Measurements from ENCODE around the gene SREBF1. TPM values are rescaled to one million over a fixed set of nuclear protein-coding genes. Genes with fewer than 3 reads are reported as not detected.
A peak's percentile ranks its signal among the peaks of the same experiment; 100 is the strongest.

SREBF1 gene
- total RNA-seq, 1 experiment from 2014 or later = 74.1 TPM

- DNase-seq = no peak
- Histone ChIP-seq H3K36me3 (no peaks in the 10 kb centered on the region), H3K4me3 (no peak overlapping the region), H3K27ac (no peak overlapping the region), H3K9me3 (replicated peaks) (no peaks in the 10 kb centered on the region), H3K27me3 (no peaks in the 10 kb centered on the region), H3K4me1 (peaks cover 27% of the 10 kb centered on the region)
These were observed 65.1 kb downstream of the SREBF1 start for GRCh38 chr17:17771498-17772201.

DNA sequence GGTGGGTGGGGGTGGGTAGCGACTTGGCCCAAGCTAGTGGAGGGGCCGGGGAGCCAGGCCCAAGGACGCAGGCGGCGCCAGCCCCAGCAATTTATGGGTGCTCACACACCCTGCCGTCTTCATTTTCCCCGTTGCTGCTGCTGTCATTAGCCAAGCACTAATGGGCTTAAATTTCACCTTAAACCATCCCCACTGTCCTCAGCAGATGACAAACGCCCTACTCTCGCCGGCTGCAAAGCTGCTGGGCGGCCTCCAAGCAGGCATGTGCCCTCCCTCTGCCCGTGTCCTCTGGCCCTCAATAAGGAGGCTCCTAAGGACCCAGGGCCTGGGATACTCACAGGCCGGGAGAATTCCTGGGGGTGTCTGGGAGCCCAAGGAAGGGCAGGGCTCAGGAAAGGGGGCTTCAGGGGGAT lies 66.1 kb downstream of the SREBF1 start:
- no peak for DNase-seq
- no peaks in the 10 kb centered on the region for H3K9me3 ChIP-seq (replicated peaks)
- no peak overlapping the region for H3K27ac ChIP-seq
- H3K4me1 ChIP-seq = peaks cover 36% of the 10 kb centered on the region
- H3K27me3 ChIP-seq = no peaks in the 10 kb centered on the region
- no peaks in the 10 kb centered on the region for H3K36me3 ChIP-seq
- H3K4me3 ChIP-seq = no peak overlapping the region

- Histone ChIP-seq H3K36me3 (no peaks in the 10 kb centered on the region), H3K9me3 (replicated peaks) (no peaks in the 10 kb centered on the region), H3K27me3 (no peaks in the 10 kb centered on the region), H3K4me3 (no peak overlapping the region), H3K4me1 (peaks cover 42% of the 10 kb centered on the region), H3K27ac (no peak overlapping the region)
- DNase-seq = no peak
These were observed 66.7 kb downstream of the SREBF1 start for GRCh38 chr17:17769869-17770631.

- no peak for DNase-seq
- Histone ChIP-seq H3K4me1 (peaks cover 41% of the 10 kb centered on the region), H3K36me3 (no peaks in the 10 kb centered on the region), H3K9me3 (replicated peaks) (no peaks in the 10 kb centered on the region), H3K27me3 (no peaks in the 10 kb centered on the region), H3K4me3 (no peak overlapping the region), H3K27ac (no peak overlapping the region)
These were observed 68.2 kb downstream of the SREBF1 start for GRCh38 chr17:17768424-17769088.

- Histone ChIP-seq H3K4me3 (no peak overlapping the region), H3K4me1 (peaks cover 47% of the 10 kb centered on the region), H3K27ac (no peak overlapping the region), H3K36me3 (no peaks in the 10 kb centered on the region), H3K27me3 (no peaks in the 10 kb centered on the region), H3K9me3 (replicated peaks) (no peaks in the 10 kb centered on the region)
- no peak for DNase-seq
These were observed 68.8 kb downstream of the SREBF1 start for GRCh38 chr17:17767887-17768418.

DNA sequence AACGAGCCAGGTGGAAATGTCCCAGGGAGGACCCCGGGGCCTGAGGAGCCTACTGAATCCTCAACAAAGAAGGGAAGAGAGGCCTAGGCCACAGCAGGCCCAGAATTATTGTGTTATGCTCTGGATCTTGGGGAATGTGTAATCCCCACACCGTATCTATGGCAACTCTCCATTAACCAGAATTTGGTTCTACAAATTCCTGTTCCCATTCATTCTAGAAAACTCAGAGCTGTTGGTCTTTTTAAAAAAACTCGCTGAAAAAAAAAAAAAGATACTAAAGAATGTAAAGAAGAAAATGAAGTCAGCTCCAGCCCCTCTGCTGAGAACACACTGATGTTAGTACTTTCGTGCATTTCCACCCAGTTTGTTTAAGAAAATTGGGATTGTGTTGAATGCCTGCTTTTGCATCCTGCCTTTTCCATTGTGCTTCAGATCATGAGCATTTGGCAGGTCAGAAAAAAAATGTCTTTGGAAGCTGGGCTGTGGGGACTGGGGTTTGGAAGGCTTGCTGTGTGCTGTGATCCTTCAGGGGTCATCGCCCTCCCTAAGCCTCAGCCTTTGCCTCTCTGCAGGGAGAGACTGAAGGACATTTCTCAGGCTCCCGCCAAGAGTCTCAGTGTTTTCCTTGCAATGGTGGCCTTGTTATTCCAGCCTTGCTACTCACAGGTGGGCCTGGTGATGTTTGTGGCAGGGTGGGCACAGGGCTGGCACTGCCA lies 69.5 kb downstream of the SREBF1 start:
- no peak overlapping the region for H3K4me3 ChIP-seq
- H3K4me1 ChIP-seq = peaks cover 47% of the 10 kb centered on the region
- H3K36me3 ChIP-seq = no peaks in the 10 kb centered on the region
- no peaks in the 10 kb centered on the region for H3K9me3 ChIP-seq (replicated peaks)
- no peaks in the 10 kb centered on the region for H3K27me3 ChIP-seq
- H3K27ac ChIP-seq = peak overlapping the region; percentile 88
- no peak for DNase-seq

GRCh38 chr17:17766744-17767120 lies 70.1 kb downstream of the SREBF1 start:
- Histone ChIP-seq H3K9me3 (replicated peaks) (no peaks in the 10 kb centered on the region), H3K4me1 (peaks cover 47% of the 10 kb centered on the region), H3K36me3 (no peaks in the 10 kb centered on the region), H3K27me3 (no peaks in the 10 kb centered on the region), H3K4me3 (peak overlapping the region; percentile 17), H3K27ac (peak overlapping the region; percentile 88)
- DNase-seq = peak; percentile 88 to 89

GRCh38 chr17:17766077-17766743 lies 70.6 kb downstream of the SREBF1 start:
- DNase-seq = peak; percentile 98 to 99
- Histone ChIP-seq H3K27me3 (no peaks in the 10 kb centered on the region), H3K4me1 (peaks cover 47% of the 10 kb centered on the region), H3K27ac (peak overlapping the region; percentile 88), H3K4me3 (peak overlapping the region; percentile 17), H3K9me3 (replicated peaks) (no peaks in the 10 kb centered on the region), H3K36me3 (no peaks in the 10 kb centered on the region)

- Histone ChIP-seq H3K9me3 (replicated peaks) (no peaks in the 10 kb centered on the region), H3K27ac (peak overlapping the region; percentile 88), H3K4me1 (peaks cover 47% of the 10 kb centered on the region), H3K36me3 (no peaks in the 10 kb centered on the region), H3K4me3 (peak overlapping the region; percentile 17), H3K27me3 (no peaks in the 10 kb centered on the region)
- DNase-seq = no peak
These were observed 71.3 kb downstream of the SREBF1 start for GRCh38 chr17:17765359-17766076.

DNA sequence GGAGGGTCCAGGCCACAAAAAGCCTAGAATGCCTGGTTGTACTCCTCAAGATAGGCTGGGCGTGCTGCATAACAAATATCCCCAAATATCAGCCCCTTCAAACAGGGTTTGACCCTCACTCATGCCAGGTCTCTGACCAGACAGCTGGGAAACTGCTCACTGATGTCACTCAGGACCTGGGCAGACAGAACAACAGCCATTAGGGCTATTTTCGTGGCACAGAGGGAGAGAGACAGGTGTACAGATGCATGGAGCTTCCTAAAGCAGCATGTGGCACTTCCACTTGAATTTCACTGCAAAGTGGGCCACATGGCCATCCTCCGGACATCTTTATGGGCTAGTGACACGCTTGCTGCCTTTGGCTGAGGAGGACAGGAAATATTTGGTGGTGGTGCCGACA lies 73.1 kb downstream of the SREBF1 start:
- DNase-seq = no peak
- no peak overlapping the region for H3K4me3 ChIP-seq
- H3K27me3 ChIP-seq = no peaks in the 10 kb centered on the region
- H3K36me3 ChIP-seq = no peaks in the 10 kb centered on the region
- no peaks in the 10 kb centered on the region for H3K9me3 ChIP-seq (replicated peaks)
- H3K27ac ChIP-seq = no peak overlapping the region
- peaks cover 47% of the 10 kb centered on the region for H3K4me1 ChIP-seq

DNA sequence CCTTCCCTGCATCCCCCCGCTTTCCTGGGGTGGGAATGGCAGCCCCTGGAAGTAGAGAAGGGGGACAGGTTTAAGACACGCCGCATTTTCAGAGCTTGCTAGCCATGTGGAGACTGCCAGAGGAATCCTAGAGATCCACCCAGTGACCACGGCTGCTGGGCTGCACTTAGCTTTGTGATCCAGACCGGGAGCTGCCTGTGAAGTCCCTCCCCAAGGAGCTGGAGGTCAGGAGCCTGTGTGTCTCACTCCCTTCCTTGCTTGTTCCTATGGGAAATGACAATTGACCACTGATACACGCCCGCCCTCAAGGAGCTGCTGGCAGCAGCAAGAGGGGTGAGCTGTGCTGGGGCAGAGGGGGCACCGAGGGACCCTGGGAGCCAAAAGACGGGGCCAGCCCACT lies 73.7 kb downstream of the SREBF1 start:
- Histone ChIP-seq H3K27ac (no peak overlapping the region), H3K4me1 (peaks cover 43% of the 10 kb centered on the region)
- DNase-seq = no peak

DNA sequence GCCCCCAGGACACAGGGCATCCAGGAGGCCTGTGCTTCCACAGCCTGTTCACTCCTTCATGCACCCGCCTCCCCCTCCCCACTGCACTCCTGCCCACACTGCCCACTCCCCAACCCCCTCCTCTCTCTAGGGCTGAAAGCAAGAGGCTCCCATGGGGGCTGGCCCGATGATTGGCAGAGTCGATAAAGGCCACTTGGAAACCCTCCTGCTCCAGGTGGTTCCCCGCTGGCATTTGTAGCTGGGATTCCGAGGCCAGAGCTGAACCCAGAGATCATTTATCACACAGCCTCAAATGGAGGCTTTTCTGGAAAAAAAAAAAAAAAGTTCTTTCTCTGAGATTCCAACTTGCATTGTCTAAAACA lies 74.1 kb downstream of the SREBF1 start:
- Histone ChIP-seq H3K27me3 (no peaks in the 10 kb centered on the region), H3K36me3 (no peaks in the 10 kb centered on the region), H3K9me3 (replicated peaks) (no peaks in the 10 kb centered on the region), H3K4me1 (peaks cover 38% of the 10 kb centered on the region), H3K27ac (no peak overlapping the region), H3K4me3 (no peak overlapping the region)
- DNase-seq = no peak

More for the DNA sequence above, 73.7 kb downstream of the SREBF1 start:
- H3K27me3 ChIP-seq = no peaks in the 10 kb centered on the region
- H3K9me3 ChIP-seq (replicated peaks) = no peaks in the 10 kb centered on the region
- no peaks in the 10 kb centered on the region for H3K36me3 ChIP-seq
- no peak overlapping the region for H3K4me3 ChIP-seq
